Hepatocyte (in vitro differentiated cells): ENCODE results near the gene SKAP1. TPM values are rescaled to one million over a fixed set of nuclear protein-coding genes. Genes with fewer than 3 reads are reported as not detected.

ENCODE experiments used
- DNase-seq: peaks from one replicate; pipeline ENCODE4 v3.0.0-alpha.2; 2016; ENCODE audit warnings: low spot score
- H2AFZ ChIP-seq: fragments of 200-600 bp; sonication (generic); 2 replicates; pipeline ENCODE4 v1.6.0; 2016; ENCODE audit warnings: antibody characterized with exemption, mild to moderate bottlenecking
- H3K27ac ChIP-seq: fragments of 200-600 bp; sonication (generic); 2 replicates; pipeline ENCODE4 v1.5.1; 2016; ENCODE audit warnings: mild to moderate bottlenecking
- H3K27me3 ChIP-seq: fragments of 200-600 bp; sonication (generic); 2 replicates; pipeline ENCODE4 v1.6.1; 2016
- H3K36me3 ChIP-seq: fragments of 200-600 bp; sonication (generic); replicated peaks from 2 replicates; pipeline ENCODE4 v1.5.1; 2016; ENCODE audit warnings: low read depth; ENCODE audit not compliant: insufficient read depth
- H3K4me1 ChIP-seq: fragments of 200-600 bp; sonication (generic); 2 replicates; pipeline ENCODE4 v1.5.1; 2016; ENCODE audit warnings: mild to moderate bottlenecking, moderate library complexity; ENCODE audit not compliant: insufficient read depth
- H3K4me2 ChIP-seq: fragments of 200-600 bp; sonication (generic); 2 replicates; pipeline ENCODE4 v1.6.0; 2016
- H3K4me3 ChIP-seq: fragments of 200-600 bp; sonication (generic); 2 replicates; pipeline ENCODE4 v1.5.1; 2016; ENCODE audit warnings: mild to moderate bottlenecking
- H3K79me2 ChIP-seq: fragments of 200-600 bp; sonication (generic); 2 replicates; pipeline ENCODE4 v1.6.0; 2017; ENCODE audit warnings: mild to moderate bottlenecking
- H3K9me2 ChIP-seq: fragments of 200-600 bp; sonication (generic); replicated peaks from 2 replicates; pipeline ENCODE4 v1.6.0; 2017; ENCODE audit warnings: mild to moderate bottlenecking; ENCODE audit not compliant: insufficient read depth
- H3K9me3 ChIP-seq: fragments of 200-600 bp; sonication (generic); 2 replicates; pipeline ENCODE4 v1.5.1; 2016; ENCODE audit warnings: low read depth, mild to moderate bottlenecking
- H4K20me1 ChIP-seq: fragments of 200-600 bp; sonication (generic); 2 replicates; pipeline ENCODE4 v1.6.0; 2016; ENCODE audit warnings: mild to moderate bottlenecking; ENCODE audit not compliant: insufficient read depth, poor library complexity, severe bottlenecking
- EZH2 ChIP-seq: fragments of 200-600 bp; sonication (generic); IDR thresholded peaks from 2 replicates; pipeline ENCODE4 v1.6.1; 2016; ENCODE audit warnings: antibody characterized with exemption, mild to moderate bottlenecking, borderline replicate concordance
- EZH2phosphoT487 ChIP-seq: fragments of 200-600 bp; sonication (generic); IDR thresholded peaks from one replicate; pipeline ENCODE4 v1.6.1; 2018; ENCODE audit warnings: antibody characterized with exemption, mild to moderate bottlenecking, low read depth, moderate library complexity; ENCODE audit not compliant: unreplicated experiment, severe bottlenecking
- WGBS: methylation state at CpG from one replicate; pipeline ENCODE4 v1.1.6; 2016; ENCODE audit warnings: low lambda C conversion rate; ENCODE audit errors: missing lambda C conversion rate; 5-methylcytosine and 5-hydroxymethylcytosine counted together
- polyA plus RNA-seq: library from polyadenylated mRNA; unstranded; fragments of >200 nt; fragmentation: Nextera tagmentation; extraction: Ambion mirVana; gene quantifications from 2 replicates; pipeline ENCODE4 v1.2.1, GENCODE V29; 2016
- total RNA-seq: library from RNA; depleted of rRNA; stranded (reverse); fragments of >200 nt; gene quantifications from 2 replicates; pipeline ENCODE4 v1.2.3, GENCODE V29; 2014
- TF ChIP-seq, protein P1 (sequence below): fragments of 200-600 bp; sonication (generic); IDR thresholded peaks from 2 replicates; pipeline ENCODE4 v1.5.1; 2016; ENCODE audit warnings: antibody characterized with exemption, mild to moderate bottlenecking; ENCODE audit not compliant: poor library complexity

SKAP1 gene
- total and polyA plus RNA-seq, 2 experiments from 2014 or later = 1.4 to 3.0 TPM

DNA sequence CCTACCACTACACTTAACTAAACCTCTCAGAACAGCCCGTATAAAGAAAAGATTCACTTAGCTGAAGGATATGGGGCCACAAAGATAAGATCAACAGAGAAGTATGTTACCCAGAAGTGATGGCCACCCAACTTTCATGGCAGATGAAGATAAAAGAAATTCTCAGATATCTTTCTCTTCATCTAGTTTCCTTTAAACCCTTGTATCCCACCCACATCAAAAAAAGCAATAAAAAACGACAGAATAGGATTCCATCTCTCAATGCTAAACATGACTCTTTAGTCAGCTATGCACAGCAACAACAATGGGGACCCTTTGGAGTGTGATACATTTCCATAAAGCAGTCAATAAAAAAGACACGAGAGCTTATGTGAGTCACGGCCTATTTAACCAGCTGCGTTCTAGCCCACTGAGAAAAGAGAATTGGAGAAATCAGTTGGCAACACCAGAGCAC is 235.9 kb downstream of the SKAP1 start:
- H3K4me3 ChIP-seq = no peak overlapping the region
- no peak overlapping the region for H2AFZ ChIP-seq
- no peaks in the 10 kb centered on the region for H3K36me3 ChIP-seq
- H3K27me3 ChIP-seq = peaks cover 4% of the 10 kb centered on the region
- no peaks in the 10 kb centered on the region for H3K9me3 ChIP-seq
- no peaks in the 10 kb centered on the region for H3K79me2 ChIP-seq
- no peaks in the 10 kb centered on the region for H3K4me1 ChIP-seq
- H4K20me1 ChIP-seq = no peaks in the 10 kb centered on the region
- 31% methylated on average over 5 of the region's 5 CpGs for WGBS
- H3K9me2 ChIP-seq = no peaks in the 10 kb centered on the region
- DNase-seq = no peak
- H3K4me2 ChIP-seq = no peak overlapping the region
- TF ChIP-seq, protein P1, sequence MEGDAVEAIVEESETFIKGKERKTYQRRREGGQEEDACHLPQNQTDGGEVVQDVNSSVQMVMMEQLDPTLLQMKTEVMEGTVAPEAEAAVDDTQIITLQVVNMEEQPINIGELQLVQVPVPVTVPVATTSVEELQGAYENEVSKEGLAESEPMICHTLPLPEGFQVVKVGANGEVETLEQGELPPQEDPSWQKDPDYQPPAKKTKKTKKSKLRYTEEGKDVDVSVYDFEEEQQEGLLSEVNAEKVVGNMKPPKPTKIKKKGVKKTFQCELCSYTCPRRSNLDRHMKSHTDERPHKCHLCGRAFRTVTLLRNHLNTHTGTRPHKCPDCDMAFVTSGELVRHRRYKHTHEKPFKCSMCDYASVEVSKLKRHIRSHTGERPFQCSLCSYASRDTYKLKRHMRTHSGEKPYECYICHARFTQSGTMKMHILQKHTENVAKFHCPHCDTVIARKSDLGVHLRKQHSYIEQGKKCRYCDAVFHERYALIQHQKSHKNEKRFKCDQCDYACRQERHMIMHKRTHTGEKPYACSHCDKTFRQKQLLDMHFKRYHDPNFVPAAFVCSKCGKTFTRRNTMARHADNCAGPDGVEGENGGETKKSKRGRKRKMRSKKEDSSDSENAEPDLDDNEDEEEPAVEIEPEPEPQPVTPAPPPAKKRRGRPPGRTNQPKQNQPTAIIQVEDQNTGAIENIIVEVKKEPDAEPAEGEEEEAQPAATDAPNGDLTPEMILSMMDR = no peak
- TF ChIP-seq EZH2 (no peak), EZH2phosphoT487 (no peak)
- no peak overlapping the region for H3K27ac ChIP-seq

DNA sequence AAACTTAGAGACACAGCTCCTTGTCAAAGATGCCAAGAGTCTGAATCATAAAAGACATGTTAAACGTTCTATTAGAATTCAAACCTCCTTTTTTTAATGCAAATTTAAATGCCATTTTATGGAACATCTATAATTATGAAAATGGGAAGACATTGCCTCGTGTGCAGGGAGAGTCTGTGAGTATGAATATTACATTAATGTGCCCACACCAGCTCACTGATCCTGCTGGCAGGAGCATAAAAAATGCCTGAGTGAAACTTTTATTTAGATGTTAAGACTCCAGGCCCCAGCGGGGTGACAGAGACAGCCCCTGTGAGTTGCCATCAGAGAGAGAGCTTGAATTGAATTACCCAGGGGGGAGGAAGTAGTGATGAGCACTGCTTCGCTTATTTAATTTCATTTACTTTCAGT is 237.7 kb downstream of the SKAP1 start:
- Histone ChIP-seq H3K9me2 (no peaks in the 10 kb centered on the region), H4K20me1 (no peaks in the 10 kb centered on the region), H3K9me3 (no peaks in the 10 kb centered on the region), H3K27ac (no peak overlapping the region), H3K4me3 (no peak overlapping the region), H3K27me3 (peaks cover 4% of the 10 kb centered on the region), H3K79me2 (no peaks in the 10 kb centered on the region), H3K4me2 (no peak overlapping the region), H3K4me1 (no peaks in the 10 kb centered on the region), H3K36me3 (no peaks in the 10 kb centered on the region), H2AFZ (no peak overlapping the region)
- 45% methylated on average over 4 of the region's 4 CpGs for WGBS
- DNase-seq = no peak
- TF ChIP-seq EZH2phosphoT487 (no peak), EZH2 (no peak)
- TF ChIP-seq, protein P1 = no peak

DNA sequence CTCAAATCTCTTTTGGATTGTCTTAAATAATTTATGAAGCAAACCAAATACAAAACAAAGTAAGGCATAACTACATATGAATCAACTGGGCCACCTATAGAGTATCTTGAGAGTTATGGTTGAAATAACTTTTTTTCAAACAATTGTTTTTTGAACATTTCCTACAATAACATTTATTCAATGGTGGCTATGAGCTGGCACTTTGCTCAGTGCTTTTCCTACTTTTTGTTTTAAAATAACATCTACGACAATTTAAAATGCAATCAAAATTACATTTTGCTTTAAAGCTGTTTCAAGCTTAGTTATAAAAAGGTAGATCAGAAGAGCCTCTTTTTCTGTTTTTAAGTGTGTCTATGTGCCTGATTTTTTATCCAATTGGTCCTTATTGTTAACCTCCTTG is 238.7 kb downstream of the SKAP1 start:
- H3K79me2 ChIP-seq = no peaks in the 10 kb centered on the region
- H3K4me2 ChIP-seq = no peak overlapping the region
- TF ChIP-seq EZH2 (no peak), EZH2phosphoT487 (no peak)
- TF ChIP-seq, protein P1 = no peak
- H3K9me3 ChIP-seq = no peaks in the 10 kb centered on the region
- H3K9me2 ChIP-seq = no peaks in the 10 kb centered on the region
- H3K36me3 ChIP-seq = no peaks in the 10 kb centered on the region
- no peaks in the 10 kb centered on the region for H4K20me1 ChIP-seq
- no peak overlapping the region for H2AFZ ChIP-seq
- H3K4me1 ChIP-seq = no peaks in the 10 kb centered on the region
- H3K4me3 ChIP-seq = no peak overlapping the region
- no peak overlapping the region for H3K27ac ChIP-seq
- H3K27me3 ChIP-seq = peaks cover 4% of the 10 kb centered on the region
- 93% methylated on average over 1 of the region's 1 CpG for WGBS
- DNase-seq = no peak

- no peak overlapping the region for H3K4me2 ChIP-seq
- no peaks in the 10 kb centered on the region for H3K79me2 ChIP-seq
- no peaks in the 10 kb centered on the region for H3K9me3 ChIP-seq
- WGBS = 88% methylated on average over 8 of the region's 8 CpGs
- no peak for DNase-seq
- no peaks in the 10 kb centered on the region for H3K36me3 ChIP-seq
- no peaks in the 10 kb centered on the region for H3K9me2 ChIP-seq
- H2AFZ ChIP-seq = no peak overlapping the region
- no peak overlapping the region for H3K4me3 ChIP-seq
- H3K4me1 ChIP-seq = no peaks in the 10 kb centered on the region
- peaks cover 7% of the 10 kb centered on the region for H3K27me3 ChIP-seq
- no peaks in the 10 kb centered on the region for H4K20me1 ChIP-seq
- no peak overlapping the region for H3K27ac ChIP-seq
- TF ChIP-seq, protein P1 = no peak
- TF ChIP-seq EZH2phosphoT487 (no peak), EZH2 (no peak)
These were observed 239.1 kb downstream of the SKAP1 start for GRCh38 chr17:48190871-48191270.
